Adrenal gland (tissue), 12 donors: ENCODE measurements around the gene PCDHGB4. TPM values are rescaled to one million over a fixed set of nuclear protein-coding genes. Genes with fewer than 3 reads are reported as not detected.
A peak's percentile ranks its signal among the peaks of the same experiment; 100 is the strongest.

ENCODE experiments used
- DNase-seq, 7 donors: peaks; one replicate each; pipeline ENCODE4 v3.0.0-alpha.2; 2019 to 2020
- H3K27ac ChIP-seq, 5 donors: fragments of 200-600 bp; sonication (generic) in 4 of 5; 1 replicate in 3 of 5; 2 replicates in 2 of 5; pipeline versions ENCODE4 v1.5.1 to v1.8.0; 2016 to 2020; ENCODE audit warnings: mild to moderate bottlenecking in 1 of 5
- H3K27me3 ChIP-seq: fragments of 200-600 bp; 2 replicates; pipeline ENCODE4 v1.8.0; 2021
- H3K36me3 ChIP-seq, 2 donors: fragments of 200-600 bp; replicated peaks in 1 of 2; 1 replicate in 1 of 2; 2 replicates in 1 of 2; pipeline versions ENCODE4 v1.5.1 to v1.8.0; 2018 to 2022
- H3K4me1 ChIP-seq, 2 donors: fragments of 200-600 bp; replicated peaks in 1 of 2; 1 replicate in 1 of 2; 2 replicates in 1 of 2; pipeline versions ENCODE4 v1.5.1 to v1.8.0; 2018 to 2021
- H3K4me3 ChIP-seq, 4 donors: fragments of 200-600 bp; sonication (generic) in 3 of 4; one replicate each; pipeline ENCODE4 v1.5.1; 2016 to 2018
- H3K9me3 ChIP-seq, 3 donors: fragments of 200-600 bp; sonication (generic) in 1 of 3; replicated peaks in 1 of 3; 1 replicate in 2 of 3; 2 replicates in 1 of 3; pipeline versions ENCODE4 v1.5.1 to v1.8.0; 2016 to 2021
- CTCF ChIP-seq, 6 experiments: fragments of 450-650 bp in 4 of 6; fragments of 200-600 bp in 2 of 6; sonication (generic) in 1 of 6; IDR thresholded peaks; 1 replicate in 5 of 6; 2 replicates in 1 of 6; pipeline versions ENCODE4 v1.5.1 to v1.8.0; 2016 to 2021; ENCODE audit warnings: antibody characterized with exemption in 6 of 6, mild to moderate bottlenecking in 2 of 6, moderate library complexity in 1 of 6
- POLR2A ChIP-seq, 2 donors: fragments of 450-650 bp; IDR thresholded peaks; one replicate each; pipeline ENCODE4 v1.6.1; 2017; ENCODE audit warnings: antibody characterized with exemption in 2 of 2, mild to moderate bottlenecking in 2 of 2, moderate library complexity in 1 of 2
- WGBS, 4 donors: extraction: QIAGEN DNeasy Blood & Tissue Kit in 2 of 4; methylation state at CpG; one replicate each; pipeline versions ENCODE4 v1.1.5 to v1.1.7; 2013 to 2017; 5-methylcytosine and 5-hydroxymethylcytosine counted together
- intact Hi-C, 2 donors: fragments of 100-400 bp; cut with DNase I; formaldehyde crosslinking; loops; one replicate each; pipeline versions ENCODE4 v1.14.1 to v1.15.0; 2022 to 2023
- polyA plus RNA-seq, 3 donors: library from polyadenylated mRNA; stranded (reverse); fragments of 200-250 nt in 2 of 3; fragments of 350-450 nt in 1 of 3; fragmentation: Illumina TruSeq in 1 of 3; extraction: RNeasy Lipid Tissue Mini Kit (QIAGEN cat#74804) in 1 of 3; gene quantifications; one replicate each; pipeline ENCODE4 v1.2.3, GENCODE V29; 2013 to 2014
- total RNA-seq, 9 donors: library from RNA; depleted of rRNA in 4 of 9; stranded (reverse); fragments of >200 nt in 4 of 9; fragments of 120-200 nt in 1 of 9; fragmentation: NEBNext Ultra II Directional in 1 of 9; extraction: Animal tissue kit (Norgen Biotek cat#: 25700) in 1 of 9; gene quantifications; one replicate each; pipeline versions ENCODE4 v1.1.0 to v1.2.4, GENCODE V29; 2013 to 2023
- donor health status: healthy with polysubstance abuse.
- donor health status: Bipolar disorder and iron deficiency.
- donor health status: DM: yes; HTN: yes; CAD: no.
- donor health status: DM: no; HTN: no; CAD: no.
- donor health status: DM: no; HTN: no; CAD: no.
- donor health status: DM: yes; HTN: yes; CAD: no.

PCDHGB4 gene
- total and polyA plus RNA-seq, 12 donors = 0.27 to 9.1 (median 4.5) TPM

- Histone ChIP-seq H3K27me3 (no peaks in the 10 kb centered on the region), H3K36me3 (no peaks in the 10 kb centered on the region), H3K27ac (no peak within 1 kb of the TSS), H3K4me3 (peak within 1 kb of the TSS in 1 of 4 donors; percentile 33), H3K4me1 (no peaks in the 10 kb centered on the region), H3K9me3 (peaks cover 0 to 14% (median 13%) of the 10 kb centered on the region in 3 donors)
- 16 to 31% (median 21%) methylated on average over 28 to 29 of the region's 29 CpGs for WGBS, 4 donors
- TF ChIP-seq CTCF (IDR thresholded peaks at IDR 0.05) (peak in 4 of 6 experiments; percentile 16 to 29 (median 22)), POLR2A (IDR thresholded peaks at IDR 0.05) (no peak)
- intact Hi-C loops = no loop called here
- peak in 2 of 7 donors; percentile 35 to 46 for DNase-seq
Measured at GRCh38 chr5:141349917-141350619, 37.4 kb upstream of the PCDHGB4 start, which contains the start of gene PCDHGB1. Gene PCDHGB1, plus strand, starts transcription at chr5:141350099. Its CDS starts 162 bp downstream, at chr5:141350261.

GRCh38 chr5:141351591-141351990 is 35.9 kb upstream of the PCDHGB4 start:
- Histone ChIP-seq H3K27ac (no peak overlapping the region), H3K4me3 (no peak overlapping the region), H3K4me1 (no peaks in the 10 kb centered on the region), H3K27me3 (no peaks in the 10 kb centered on the region), H3K36me3 (no peaks in the 10 kb centered on the region), H3K9me3 (peaks cover 0 to 18% (median 14%) of the 10 kb centered on the region in 3 donors)
- no peak for DNase-seq
- intact Hi-C loops = no loop called here
- TF ChIP-seq POLR2A (IDR thresholded peaks at IDR 0.05) (no peak), CTCF (IDR thresholded peaks at IDR 0.05) (no peak)
- WGBS, 4 donors = 24 to 59% (median 25%) methylated on average over 9 to 34 of the region's 36 CpGs

GRCh38 chr5:141354900-141355469 is 32.5 kb upstream of the PCDHGB4 start, which contains the start of gene PCDHGA4:
Gene PCDHGA4, plus strand, starts transcription at chr5:141355021. Its CDS starts 87 bp downstream, at chr5:141355108.
- intact Hi-C loops = no loop called here
- DNase-seq = no peak
- Histone ChIP-seq H3K9me3 (peaks cover 0 to 14% (median 13%) of the 10 kb centered on the region in 3 donors), H3K4me1 (no peaks in the 10 kb centered on the region), H3K36me3 (no peaks in the 10 kb centered on the region), H3K4me3 (peak within 1 kb of the TSS in 1 of 4 donors; percentile 45), H3K27ac (no peak within 1 kb of the TSS), H3K27me3 (no peaks in the 10 kb centered on the region)
- TF ChIP-seq CTCF (IDR thresholded peaks at IDR 0.05) = peak in 3 of 6 experiments; percentile 13 to 45 (median 17)
- no peak for TF ChIP-seq POLR2A (IDR thresholded peaks at IDR 0.05)
- 11 to 16% (median 14%) methylated on average over 26 to 29 of the region's 29 CpGs for WGBS, 4 donors

GRCh38 chr5:141355641-141356040 is 31.9 kb upstream of the PCDHGB4 start:
- intact Hi-C loops = no loop called here
- Histone ChIP-seq H3K4me3 (peak overlapping the region in 1 of 4 donors; percentile 45), H3K27ac (no peak overlapping the region), H3K4me1 (no peaks in the 10 kb centered on the region), H3K36me3 (no peaks in the 10 kb centered on the region), H3K9me3 (peaks cover 0 to 15% (median 14%) of the 10 kb centered on the region in 3 donors), H3K27me3 (no peaks in the 10 kb centered on the region)
- no peak for TF ChIP-seq POLR2A (IDR thresholded peaks at IDR 0.05)
- no peak for TF ChIP-seq CTCF (IDR thresholded peaks at IDR 0.05)
- WGBS, 4 donors = 40 to 63% (median 47%) methylated on average over 24 of the region's 24 CpGs
- DNase-seq = no peak
